AG10803 (cell line): ENCODE data around the gene GLS.

Source experiments
- DNase-seq: peaks from one replicate; pipeline ENCODE4 v3.0.0; 2010; ENCODE audit warnings: low read depth
- H3K4me3 ChIP-seq: 2 replicates; pipeline ENCODE4 v1.5.1; 2011; ENCODE audit warnings: mild to moderate bottlenecking, low read length, control low read depth
- CTCF ChIP-seq: conservative IDR thresholded peaks from 2 replicates; pipeline ENCODE4 v1.5.1; 2011; ENCODE audit warnings: mild to moderate bottlenecking, low read length, control low read depth, inconsistent platforms

GLS gene

DNA sequence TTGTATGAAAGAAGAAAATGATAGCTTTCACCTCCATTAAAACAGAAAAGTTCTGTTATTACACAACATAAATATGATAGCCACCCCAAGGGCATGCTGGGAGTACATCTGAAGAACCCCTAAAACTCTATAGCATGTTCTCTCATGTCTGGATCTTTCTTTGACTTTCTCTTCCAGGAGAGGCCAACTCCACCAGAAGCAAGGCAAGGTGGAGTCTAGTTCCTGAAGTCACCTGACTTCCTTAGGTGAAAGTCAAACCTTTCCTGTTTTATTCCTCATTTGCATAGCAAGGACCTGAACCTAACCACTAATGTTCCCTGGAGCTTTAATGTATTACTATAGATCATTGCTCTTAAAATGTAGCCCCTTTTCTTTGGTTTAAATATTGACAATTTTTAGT is 127.7 kb downstream of the GLS start:
- DNase-seq: no peak

GRCh38 chr2:191009541-191010374 is 129.1 kb downstream of the GLS start:
- no peak for TF ChIP-seq CTCF
- peak; percentile 51 for DNase-seq
- H3K4me3 ChIP-seq: no peak overlapping the region; the same call in 1 of the 2 replicates

More for the DNA sequence above, 127.7 kb downstream of the GLS start:
- TF ChIP-seq CTCF: no peak
- no peak overlapping the region for H3K4me3 ChIP-seq

- TF ChIP-seq CTCF: no peak
- H3K4me3 ChIP-seq: peak overlapping the region; percentile 97
- no peak for DNase-seq
Measured at GRCh38 chr2:191010887-191011885, 130.6 kb downstream of the GLS start.

DNA sequence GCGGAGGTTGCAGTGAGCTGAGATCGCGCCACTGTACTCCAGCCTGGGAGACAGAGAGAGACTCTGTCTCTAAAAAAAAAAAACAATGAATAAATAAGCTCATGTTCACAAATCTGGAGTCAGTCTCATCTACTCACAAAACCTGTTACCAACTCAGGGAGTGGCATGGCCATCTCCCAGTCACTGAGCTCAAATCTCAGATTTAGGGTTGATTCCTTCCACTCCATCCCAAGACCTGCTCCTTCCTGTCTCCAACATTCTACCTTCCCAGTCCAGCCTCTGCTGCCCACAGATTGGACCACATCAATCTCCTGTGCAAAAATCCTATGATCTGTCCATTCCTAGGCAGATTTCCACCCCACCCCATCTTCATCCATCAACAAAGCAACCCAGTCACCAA is 131.7 kb downstream of the GLS start:
- no peak for DNase-seq
- peak overlapping the region; percentile 97 for H3K4me3 ChIP-seq
- no peak for TF ChIP-seq CTCF

- no peak for TF ChIP-seq CTCF
- peak; percentile 40 for DNase-seq
- H3K4me3 ChIP-seq: peak overlapping the region; percentile 97
Measured at GRCh38 chr2:191012845-191013681, 132.4 kb downstream of the GLS start.

DNA sequence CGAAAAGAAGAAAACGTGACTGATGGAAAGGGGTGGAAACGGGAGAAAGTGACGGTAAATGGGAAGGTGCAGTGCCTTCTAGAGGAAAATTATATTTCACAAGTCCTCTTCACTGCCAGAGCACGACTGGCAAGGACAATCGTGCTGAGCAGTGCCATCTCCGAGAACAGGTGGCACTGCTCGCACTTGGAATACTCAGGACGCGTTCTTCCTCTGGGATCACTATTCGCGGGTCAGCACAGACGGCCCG is 133.0 kb downstream of the GLS start:
- DNase-seq: no peak
- peak overlapping the region; percentile 97 for H3K4me3 ChIP-seq
- TF ChIP-seq CTCF: no peak
